ENCODE measurements around the gene MMS19.

DNA sequence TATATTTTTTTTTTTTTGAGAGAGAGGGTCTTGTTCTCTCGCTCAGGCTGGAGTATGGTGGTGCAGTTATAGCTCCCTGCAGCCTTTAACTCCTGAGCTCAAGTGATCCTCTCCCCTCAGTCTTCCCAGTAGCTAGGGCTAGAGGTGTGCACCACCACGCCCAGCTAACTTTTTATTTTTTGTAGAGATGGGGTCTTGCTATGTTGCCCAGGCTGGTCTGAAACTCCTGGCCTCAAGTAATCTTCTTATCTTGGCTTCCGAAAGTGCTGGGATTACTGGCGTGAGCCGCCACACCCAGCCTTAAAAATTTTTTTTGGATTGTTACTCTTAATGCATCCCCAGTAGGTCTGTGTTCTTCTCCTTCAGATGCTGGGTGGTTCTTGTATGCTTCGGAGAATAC, 4.7 kb upstream of the MMS19 start:
- TF ChIP-seq, protein P1, sequence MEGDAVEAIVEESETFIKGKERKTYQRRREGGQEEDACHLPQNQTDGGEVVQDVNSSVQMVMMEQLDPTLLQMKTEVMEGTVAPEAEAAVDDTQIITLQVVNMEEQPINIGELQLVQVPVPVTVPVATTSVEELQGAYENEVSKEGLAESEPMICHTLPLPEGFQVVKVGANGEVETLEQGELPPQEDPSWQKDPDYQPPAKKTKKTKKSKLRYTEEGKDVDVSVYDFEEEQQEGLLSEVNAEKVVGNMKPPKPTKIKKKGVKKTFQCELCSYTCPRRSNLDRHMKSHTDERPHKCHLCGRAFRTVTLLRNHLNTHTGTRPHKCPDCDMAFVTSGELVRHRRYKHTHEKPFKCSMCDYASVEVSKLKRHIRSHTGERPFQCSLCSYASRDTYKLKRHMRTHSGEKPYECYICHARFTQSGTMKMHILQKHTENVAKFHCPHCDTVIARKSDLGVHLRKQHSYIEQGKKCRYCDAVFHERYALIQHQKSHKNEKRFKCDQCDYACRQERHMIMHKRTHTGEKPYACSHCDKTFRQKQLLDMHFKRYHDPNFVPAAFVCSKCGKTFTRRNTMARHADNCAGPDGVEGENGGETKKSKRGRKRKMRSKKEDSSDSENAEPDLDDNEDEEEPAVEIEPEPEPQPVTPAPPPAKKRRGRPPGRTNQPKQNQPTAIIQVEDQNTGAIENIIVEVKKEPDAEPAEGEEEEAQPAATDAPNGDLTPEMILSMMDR (IDR thresholded peaks at IDR 0.05), result no peak
- TF ChIP-seq POLR2A (IDR thresholded peaks at IDR 0.05), result no peak

All from adrenal gland (tissue), 5 donors.